HFFc6 (cell line): ENCODE results near the gene SRSF1. TPM values are rescaled to one million over a fixed set of nuclear protein-coding genes. Genes with fewer than 3 reads are reported as not detected.
A peak's percentile ranks its signal among the peaks of the same experiment; 100 is the strongest.
"Not testable (repeated sequence)": the region's sequence is repeated elsewhere in the genome, so short reads cannot be mapped to it uniquely, and the experiment has no call there.

Experiments
- DNase-seq: peaks from one replicate; pipeline ENCODE4 v3.0.0-alpha.2; 2018
- H3K27ac Mint-ChIP-seq: 2 replicates; pipeline ENCODE4 v1.8.0; 2020; ENCODE audit warnings: mild to moderate bottlenecking, mixed read lengths
- H3K27me3 Mint-ChIP-seq: 2 replicates; pipeline ENCODE4 v1.8.0; 2021; ENCODE audit warnings: mild to moderate bottlenecking, moderate library complexity, mixed read lengths; ENCODE audit not compliant: insufficient read depth
- H3K36me3 Mint-ChIP-seq: 2 replicates; pipeline ENCODE4 v1.8.0; 2021; ENCODE audit warnings: low read depth, mixed read lengths
- H3K4me1 Mint-ChIP-seq: 2 replicates; pipeline ENCODE4 v1.8.0; 2020; ENCODE audit warnings: low read depth, mixed read lengths
- H3K4me3 Mint-ChIP-seq: 2 replicates; pipeline ENCODE4 v1.8.0; 2020; ENCODE audit warnings: mild to moderate bottlenecking, moderate library complexity, mixed read lengths
- H3K9me3 Mint-ChIP-seq: 2 replicates; pipeline ENCODE4 v1.8.0; 2020; ENCODE audit warnings: mild to moderate bottlenecking, mixed read lengths
- CTCF ChIP-seq: fragments of 200-600 bp; sonication (generic); IDR thresholded peaks from 2 replicates; pipeline ENCODE4 v1.5.0; 2021; ENCODE audit warnings: antibody characterized with exemption, mild to moderate bottlenecking
- total RNA-seq, 6 experiments: library from RNA; stranded (reverse); fragmentation: NEBNext Ultra II Directional; extraction: Animal tissue kit (Norgen Biotek cat#: 25700); gene quantifications; 2 replicates in 1 of 6; 3 replicates in 5 of 6; pipeline ENCODE4 v1.2.3, GENCODE V29; 2021

The SRSF1 gene
- total RNA-seq, 6 experiments from 2014 or later = 216 to 296 (median 271) TPM

- no peak overlapping the region for H3K4me3 Mint-ChIP-seq
- H3K9me3 Mint-ChIP-seq = no peaks in the 10 kb centered on the region
- peaks cover 64% of the 10 kb centered on the region for H3K4me1 Mint-ChIP-seq
Observed at GRCh38 chr17:57979076-57979475, 28.0 kb downstream of the SRSF1 start.

GRCh38 chr17:57976594-57976993, 30.5 kb downstream of the SRSF1 start:
- Mint-ChIP-seq H3K27ac (no peak overlapping the region), H3K36me3 (peaks cover 42% of the 10 kb centered on the region), H3K4me1 (peaks cover 47% of the 10 kb centered on the region), H3K9me3 (no peaks in the 10 kb centered on the region), H3K27me3 (peaks cover 2% of the 10 kb centered on the region), H3K4me3 (no peak overlapping the region)
- TF ChIP-seq CTCF = no peak
- DNase-seq = no peak

More at GRCh38 chr17:57979076-57979475, 28.0 kb downstream of the SRSF1 start:
- Mint-ChIP-seq H3K27me3 (peaks cover 2% of the 10 kb centered on the region), H3K36me3 (peaks cover 49% of the 10 kb centered on the region), H3K27ac (no peak overlapping the region)
- DNase-seq = no peak
- TF ChIP-seq CTCF = no peak

- DNase-seq = no peak
Observed at GRCh38 chr17:57975044-57975443, 32.0 kb downstream of the SRSF1 start.

GRCh38 chr17:57974053-57974824, 32.8 kb downstream of the SRSF1 start:
- Mint-ChIP-seq H3K36me3 (peaks cover 39% of the 10 kb centered on the region), H3K4me1 (peaks cover 59% of the 10 kb centered on the region), H3K27ac (peak overlapping the region; percentile 43; the same call in 1 of the 2 replicates)
- not testable (repeated sequence) for DNase-seq, H3K27me3 Mint-ChIP-seq, H3K9me3 Mint-ChIP-seq, H3K4me3 Mint-ChIP-seq

More at GRCh38 chr17:57975044-57975443, 32.0 kb downstream of the SRSF1 start:
- Mint-ChIP-seq H3K4me3 (no peak overlapping the region), H3K9me3 (no peaks in the 10 kb centered on the region), H3K27me3 (peaks cover 2% of the 10 kb centered on the region), H3K27ac (peak overlapping the region; percentile 15; the same call in 1 of the 2 replicates), H3K4me1 (peaks cover 55% of the 10 kb centered on the region), H3K36me3 (peaks cover 40% of the 10 kb centered on the region)
- TF ChIP-seq CTCF = no peak

GRCh38 chr17:57972151-57972550, 34.9 kb downstream of the SRSF1 start:
- H3K27ac Mint-ChIP-seq = peak overlapping the region; percentile 51; the same call in 1 of the 2 replicates
- H3K27me3 Mint-ChIP-seq = peaks cover 6% of the 10 kb centered on the region
- DNase-seq = no peak
- TF ChIP-seq CTCF = no peak
- H3K4me3 Mint-ChIP-seq = no peak overlapping the region
- peaks cover 53% of the 10 kb centered on the region for H3K4me1 Mint-ChIP-seq
- peaks cover 24% of the 10 kb centered on the region for H3K36me3 Mint-ChIP-seq
- no peaks in the 10 kb centered on the region for H3K9me3 Mint-ChIP-seq

- Mint-ChIP-seq H3K4me1 (peaks cover 51% of the 10 kb centered on the region), H3K27me3 (peaks cover 5% of the 10 kb centered on the region; the same call in 1 of the 2 replicates), H3K9me3 (no peaks in the 10 kb centered on the region), H3K27ac (no peak overlapping the region), H3K4me3 (no peak overlapping the region), H3K36me3 (peaks cover 18% of the 10 kb centered on the region)
- DNase-seq = no peak
- TF ChIP-seq CTCF = no peak
Observed at GRCh38 chr17:57971572-57971971, 35.5 kb downstream of the SRSF1 start.
